ENCODE data around the gene ADAMTS20. TPM values are rescaled to one million over a fixed set of nuclear protein-coding genes. Genes with fewer than 3 reads are reported as not detected.

The ADAMTS20 gene
- total RNA-seq, 1 donor from 2014 or later = 2.1 TPM

DNA sequence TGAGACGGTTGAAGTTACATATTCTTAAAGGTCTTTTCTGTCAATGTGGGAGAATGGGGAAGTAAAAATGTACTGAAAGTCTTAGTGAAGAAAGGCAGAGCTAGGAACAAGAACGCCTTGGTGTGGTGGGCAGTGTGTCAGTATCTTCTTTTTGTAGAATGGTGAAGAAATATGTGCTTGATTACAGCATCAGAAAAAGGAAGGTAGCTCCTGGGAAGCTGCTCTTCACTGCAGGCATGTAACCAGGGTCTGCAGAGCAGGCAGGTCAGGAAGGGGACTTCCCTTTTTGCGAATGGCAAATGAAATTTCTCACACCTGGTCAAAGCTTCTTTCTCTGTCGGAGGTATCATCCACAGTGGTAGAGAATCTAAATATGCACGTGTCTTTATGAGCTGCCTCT lies 226.2 kb downstream of the ADAMTS20 start:
- TF ChIP-seq, protein P1, sequence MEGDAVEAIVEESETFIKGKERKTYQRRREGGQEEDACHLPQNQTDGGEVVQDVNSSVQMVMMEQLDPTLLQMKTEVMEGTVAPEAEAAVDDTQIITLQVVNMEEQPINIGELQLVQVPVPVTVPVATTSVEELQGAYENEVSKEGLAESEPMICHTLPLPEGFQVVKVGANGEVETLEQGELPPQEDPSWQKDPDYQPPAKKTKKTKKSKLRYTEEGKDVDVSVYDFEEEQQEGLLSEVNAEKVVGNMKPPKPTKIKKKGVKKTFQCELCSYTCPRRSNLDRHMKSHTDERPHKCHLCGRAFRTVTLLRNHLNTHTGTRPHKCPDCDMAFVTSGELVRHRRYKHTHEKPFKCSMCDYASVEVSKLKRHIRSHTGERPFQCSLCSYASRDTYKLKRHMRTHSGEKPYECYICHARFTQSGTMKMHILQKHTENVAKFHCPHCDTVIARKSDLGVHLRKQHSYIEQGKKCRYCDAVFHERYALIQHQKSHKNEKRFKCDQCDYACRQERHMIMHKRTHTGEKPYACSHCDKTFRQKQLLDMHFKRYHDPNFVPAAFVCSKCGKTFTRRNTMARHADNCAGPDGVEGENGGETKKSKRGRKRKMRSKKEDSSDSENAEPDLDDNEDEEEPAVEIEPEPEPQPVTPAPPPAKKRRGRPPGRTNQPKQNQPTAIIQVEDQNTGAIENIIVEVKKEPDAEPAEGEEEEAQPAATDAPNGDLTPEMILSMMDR (IDR thresholded peaks at IDR 0.05; ENCODE audit: unreplicated experiment) = no peak
- Mint-ChIP-seq H3K27me3 (ENCODE audit: low read depth) (no peaks in the 10 kb centered on the region), H3K36me3 (peaks cover 19% of the 10 kb centered on the region), H3K4me1 (no peaks in the 10 kb centered on the region), H3K4me3 (no peak overlapping the region), H3K27ac (no peak overlapping the region), H3K9me3 (peaks cover 58% of the 10 kb centered on the region)
- DNase-seq (ENCODE audit: low spot score in 2 of 2, unreplicated experiment in 2 of 2) = no peak

DNA sequence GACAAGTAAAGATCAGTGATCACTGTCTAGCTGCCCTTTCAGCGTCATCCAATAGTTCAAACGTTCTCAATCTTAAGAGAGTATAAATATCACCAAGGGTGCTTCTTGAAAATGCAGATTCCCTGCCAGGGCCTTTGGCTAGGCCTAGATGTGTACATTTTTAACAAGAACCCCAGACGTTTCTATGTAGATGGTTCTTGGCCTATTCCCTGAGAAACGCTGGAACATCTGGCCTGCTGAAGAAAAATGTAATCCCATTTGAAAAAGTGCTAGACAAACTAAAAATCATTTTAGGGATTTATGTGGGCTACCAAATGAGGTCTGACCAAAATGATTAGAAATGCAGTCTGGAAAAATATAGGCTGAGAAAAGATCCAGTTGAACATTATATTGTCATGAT lies 231.7 kb downstream of the ADAMTS20 start:
- Mint-ChIP-seq H3K36me3 (peaks cover 3% of the 10 kb centered on the region), H3K9me3 (peaks cover 20% of the 10 kb centered on the region), H3K4me1 (peaks cover 19% of the 10 kb centered on the region), H3K27ac (peak overlapping the region; percentile 56), H3K27me3 (ENCODE audit: low read depth) (no peaks in the 10 kb centered on the region), H3K4me3 (no peak overlapping the region)
- no peak for DNase-seq (ENCODE audit: low spot score in 2 of 2, unreplicated experiment in 2 of 2)
- TF ChIP-seq, protein P1 (IDR thresholded peaks at IDR 0.05; ENCODE audit: unreplicated experiment) = no peak

DNA sequence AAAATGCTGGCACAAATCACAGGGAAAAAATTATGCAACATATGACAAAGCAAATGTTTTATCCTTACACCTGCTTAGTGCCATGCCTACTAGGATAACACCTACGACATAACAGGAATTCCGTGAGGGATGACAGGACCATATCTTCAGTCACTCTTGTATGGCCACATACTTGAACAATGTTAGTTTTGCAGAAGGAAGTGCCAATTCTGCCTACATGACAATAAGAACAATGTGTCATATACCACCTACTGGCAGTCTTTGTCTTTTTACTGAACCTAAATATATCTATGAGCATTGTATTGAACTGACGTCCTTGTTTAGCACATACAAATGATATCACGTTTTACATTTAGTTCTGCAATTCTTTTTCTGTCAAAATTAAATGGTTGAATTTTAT lies 234.0 kb downstream of the ADAMTS20 start:
- Mint-ChIP-seq H3K4me3 (no peak overlapping the region), H3K27me3 (ENCODE audit: low read depth) (no peaks in the 10 kb centered on the region), H3K36me3 (no peaks in the 10 kb centered on the region), H3K9me3 (peaks cover 12% of the 10 kb centered on the region), H3K27ac (no peak overlapping the region), H3K4me1 (peaks cover 21% of the 10 kb centered on the region)
- TF ChIP-seq, protein P1 (IDR thresholded peaks at IDR 0.05; ENCODE audit: unreplicated experiment) = no peak
- no peak for DNase-seq (ENCODE audit: low spot score in 2 of 2, unreplicated experiment in 2 of 2)

DNA sequence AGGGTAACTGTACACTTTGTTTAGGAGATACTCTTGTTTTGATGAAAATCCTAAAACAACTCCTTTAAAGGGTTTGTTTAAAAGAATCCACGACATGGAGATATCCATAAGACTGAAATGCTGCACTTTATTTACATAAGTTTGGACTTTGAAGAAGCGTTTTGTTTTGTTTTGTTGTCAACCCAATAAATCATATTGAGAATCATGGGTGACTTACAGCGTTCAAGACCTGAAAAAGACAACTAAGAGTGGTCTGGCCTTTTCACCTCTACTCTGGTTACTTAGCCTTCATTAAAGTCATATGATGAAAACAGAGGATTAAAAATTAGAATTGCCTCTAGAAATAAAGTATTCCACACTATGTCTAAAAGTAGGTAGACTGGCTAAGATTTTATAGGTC lies 234.8 kb downstream of the ADAMTS20 start:
- Mint-ChIP-seq H3K4me1 (peaks cover 23% of the 10 kb centered on the region), H3K9me3 (peaks cover 7% of the 10 kb centered on the region), H3K27me3 (ENCODE audit: low read depth) (no peaks in the 10 kb centered on the region), H3K4me3 (no peak overlapping the region), H3K36me3 (no peaks in the 10 kb centered on the region), H3K27ac (peak overlapping the region; percentile 64)
- DNase-seq (ENCODE audit: low spot score in 2 of 2, unreplicated experiment in 2 of 2) = no peak
- TF ChIP-seq, protein P1 (IDR thresholded peaks at IDR 0.05; ENCODE audit: unreplicated experiment) = no peak

DNA sequence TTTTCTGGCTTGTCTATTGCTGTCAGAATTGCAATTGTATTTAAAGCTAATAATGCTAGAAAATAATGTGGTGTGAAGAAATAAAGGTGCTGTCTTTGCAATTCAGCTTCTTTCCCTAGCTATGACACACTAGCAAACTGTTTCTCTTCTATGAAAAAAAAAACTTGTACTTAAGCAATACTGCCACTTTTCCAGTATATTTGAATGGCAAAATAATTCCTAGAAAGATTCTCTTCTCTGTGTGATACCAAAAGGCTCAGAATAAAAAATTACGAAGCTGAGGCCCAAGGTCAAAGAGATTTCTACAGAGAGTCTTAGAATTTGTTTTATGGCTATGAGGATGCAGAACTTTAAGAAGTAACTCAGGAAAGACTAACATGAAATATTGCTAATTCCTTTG lies 235.5 kb downstream of the ADAMTS20 start:
- H3K27me3 Mint-ChIP-seq (ENCODE audit: low read depth) = no peaks in the 10 kb centered on the region
- peaks cover 2% of the 10 kb centered on the region for H3K9me3 Mint-ChIP-seq
- TF ChIP-seq, protein P1 (IDR thresholded peaks at IDR 0.05; ENCODE audit: unreplicated experiment) = no peak
- H3K4me1 Mint-ChIP-seq = peaks cover 23% of the 10 kb centered on the region
- no peak overlapping the region for H3K4me3 Mint-ChIP-seq
- H3K36me3 Mint-ChIP-seq = no peaks in the 10 kb centered on the region
- DNase-seq (ENCODE audit: low spot score in 2 of 2, unreplicated experiment in 2 of 2) = no peak
- H3K27ac Mint-ChIP-seq = peak overlapping the region; percentile 78

DNA sequence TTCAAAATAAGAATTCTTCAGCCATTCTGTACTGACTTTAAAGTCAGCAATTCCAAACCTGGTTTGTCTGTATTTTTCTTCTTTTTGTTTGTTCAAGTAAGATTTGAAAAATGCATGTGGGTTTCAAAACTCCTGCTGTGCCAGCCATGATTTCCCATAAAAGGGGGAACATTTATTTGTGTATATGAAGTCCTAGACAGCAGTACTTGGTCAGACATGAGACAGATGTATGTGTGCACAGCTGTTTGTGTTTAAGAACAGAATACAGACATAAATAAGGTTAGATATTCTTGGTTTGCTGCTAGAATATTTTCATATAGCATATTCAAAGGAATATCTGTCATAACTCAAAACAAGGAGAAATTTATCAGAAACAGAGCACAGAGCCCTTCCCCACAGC lies 236.0 kb downstream of the ADAMTS20 start:
- H3K27me3 Mint-ChIP-seq (ENCODE audit: low read depth) = no peaks in the 10 kb centered on the region
- no peak overlapping the region for H3K4me3 Mint-ChIP-seq
- no peak for DNase-seq (ENCODE audit: low spot score in 2 of 2, unreplicated experiment in 2 of 2)
- no peaks in the 10 kb centered on the region for H3K36me3 Mint-ChIP-seq
- peaks cover 23% of the 10 kb centered on the region for H3K4me1 Mint-ChIP-seq
- peak overlapping the region; percentile 78 for H3K27ac Mint-ChIP-seq
- TF ChIP-seq, protein P1 (IDR thresholded peaks at IDR 0.05; ENCODE audit: unreplicated experiment) = no peak
- H3K9me3 Mint-ChIP-seq = no peaks in the 10 kb centered on the region
